ENCODE data around the gene AUTS2. TPM values are rescaled to one million over a fixed set of nuclear protein-coding genes. Genes with fewer than 3 reads are reported as not detected.

AUTS2 gene
- total RNA-seq, 1 donor from 2014 or later: 80.6 TPM

DNA sequence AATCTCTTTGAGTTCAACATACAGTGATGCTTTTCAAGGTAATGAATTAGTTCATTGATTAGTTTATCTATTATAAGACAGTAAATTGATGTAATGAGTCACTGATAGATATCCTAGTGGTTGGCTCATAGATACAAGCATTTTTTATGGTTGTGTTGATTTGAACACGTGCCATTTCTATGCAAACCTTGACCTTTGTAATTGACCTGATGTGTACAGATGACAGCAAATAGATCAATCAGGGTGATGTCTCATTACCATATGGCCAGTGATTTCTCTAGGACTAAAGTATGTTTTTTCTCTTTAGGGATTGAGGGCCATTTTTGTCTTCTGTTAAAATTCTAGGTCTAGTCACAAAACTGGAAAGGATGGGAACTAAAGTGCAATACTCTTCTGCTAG is 773.4 kb downstream of the AUTS2 start:
- Mint-ChIP-seq H3K27me3 (ENCODE audit: unreplicated experiment) (no peaks in the 10 kb centered on the region), H3K36me3 (ENCODE audit: unreplicated experiment) (no peaks in the 10 kb centered on the region), H3K27ac (ENCODE audit: unreplicated experiment) (no peak overlapping the region), H3K4me1 (ENCODE audit: unreplicated experiment) (peaks cover 19% of the 10 kb centered on the region), H3K4me3 (ENCODE audit: unreplicated experiment) (no peak overlapping the region), H3K9me3 (ENCODE audit: unreplicated experiment) (no peaks in the 10 kb centered on the region)
- TF ChIP-seq, protein P1, sequence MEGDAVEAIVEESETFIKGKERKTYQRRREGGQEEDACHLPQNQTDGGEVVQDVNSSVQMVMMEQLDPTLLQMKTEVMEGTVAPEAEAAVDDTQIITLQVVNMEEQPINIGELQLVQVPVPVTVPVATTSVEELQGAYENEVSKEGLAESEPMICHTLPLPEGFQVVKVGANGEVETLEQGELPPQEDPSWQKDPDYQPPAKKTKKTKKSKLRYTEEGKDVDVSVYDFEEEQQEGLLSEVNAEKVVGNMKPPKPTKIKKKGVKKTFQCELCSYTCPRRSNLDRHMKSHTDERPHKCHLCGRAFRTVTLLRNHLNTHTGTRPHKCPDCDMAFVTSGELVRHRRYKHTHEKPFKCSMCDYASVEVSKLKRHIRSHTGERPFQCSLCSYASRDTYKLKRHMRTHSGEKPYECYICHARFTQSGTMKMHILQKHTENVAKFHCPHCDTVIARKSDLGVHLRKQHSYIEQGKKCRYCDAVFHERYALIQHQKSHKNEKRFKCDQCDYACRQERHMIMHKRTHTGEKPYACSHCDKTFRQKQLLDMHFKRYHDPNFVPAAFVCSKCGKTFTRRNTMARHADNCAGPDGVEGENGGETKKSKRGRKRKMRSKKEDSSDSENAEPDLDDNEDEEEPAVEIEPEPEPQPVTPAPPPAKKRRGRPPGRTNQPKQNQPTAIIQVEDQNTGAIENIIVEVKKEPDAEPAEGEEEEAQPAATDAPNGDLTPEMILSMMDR (IDR thresholded peaks at IDR 0.05): no peak
- no peak for DNase-seq (ENCODE audit: extremely low spot score, unreplicated experiment)

DNA sequence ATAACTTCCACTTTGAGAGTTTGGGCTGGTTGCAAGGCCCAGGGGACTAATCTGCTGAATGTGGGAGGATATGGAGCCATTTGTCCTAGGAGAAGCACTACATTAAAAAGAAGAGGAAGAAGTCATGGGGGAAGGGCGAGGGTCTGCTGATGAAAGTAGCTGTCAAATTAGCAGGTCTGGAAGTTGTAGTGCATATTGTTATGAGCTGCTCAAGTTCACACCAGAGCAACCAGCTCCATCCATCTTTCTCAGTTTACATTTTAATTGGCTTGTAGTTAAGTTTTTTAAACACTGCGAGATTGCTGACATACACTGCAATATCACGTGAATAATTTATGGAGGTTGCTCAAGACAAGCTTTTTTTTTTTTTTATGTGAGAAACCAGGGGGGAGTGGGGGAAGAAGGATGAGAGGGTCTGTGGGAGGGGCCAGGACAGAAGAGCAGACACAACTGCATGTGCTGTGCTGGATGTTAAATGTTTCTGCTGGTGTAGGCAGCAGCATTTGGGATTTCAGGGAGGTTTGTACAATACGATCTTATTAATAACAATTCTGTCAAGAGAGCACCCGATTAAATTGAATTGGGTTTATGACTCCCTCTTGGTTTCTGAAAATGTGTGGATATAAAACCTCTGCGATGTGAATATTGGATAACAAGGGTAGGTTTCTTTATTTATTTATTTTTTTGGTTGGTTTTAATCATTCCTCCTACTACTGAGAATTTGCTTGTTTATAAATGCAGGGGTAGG is 774.7 kb downstream of the AUTS2 start:
- H3K27me3 Mint-ChIP-seq (ENCODE audit: unreplicated experiment): no peaks in the 10 kb centered on the region
- peaks cover 25% of the 10 kb centered on the region for H3K4me1 Mint-ChIP-seq (ENCODE audit: unreplicated experiment)
- TF ChIP-seq, protein P1 (IDR thresholded peaks at IDR 0.05): no peak
- no peaks in the 10 kb centered on the region for H3K36me3 Mint-ChIP-seq (ENCODE audit: unreplicated experiment)
- no peak overlapping the region for H3K27ac Mint-ChIP-seq (ENCODE audit: unreplicated experiment)
- no peak for DNase-seq (ENCODE audit: extremely low spot score, unreplicated experiment)
- no peak overlapping the region for H3K4me3 Mint-ChIP-seq (ENCODE audit: unreplicated experiment)
- no peaks in the 10 kb centered on the region for H3K9me3 Mint-ChIP-seq (ENCODE audit: unreplicated experiment)

DNA sequence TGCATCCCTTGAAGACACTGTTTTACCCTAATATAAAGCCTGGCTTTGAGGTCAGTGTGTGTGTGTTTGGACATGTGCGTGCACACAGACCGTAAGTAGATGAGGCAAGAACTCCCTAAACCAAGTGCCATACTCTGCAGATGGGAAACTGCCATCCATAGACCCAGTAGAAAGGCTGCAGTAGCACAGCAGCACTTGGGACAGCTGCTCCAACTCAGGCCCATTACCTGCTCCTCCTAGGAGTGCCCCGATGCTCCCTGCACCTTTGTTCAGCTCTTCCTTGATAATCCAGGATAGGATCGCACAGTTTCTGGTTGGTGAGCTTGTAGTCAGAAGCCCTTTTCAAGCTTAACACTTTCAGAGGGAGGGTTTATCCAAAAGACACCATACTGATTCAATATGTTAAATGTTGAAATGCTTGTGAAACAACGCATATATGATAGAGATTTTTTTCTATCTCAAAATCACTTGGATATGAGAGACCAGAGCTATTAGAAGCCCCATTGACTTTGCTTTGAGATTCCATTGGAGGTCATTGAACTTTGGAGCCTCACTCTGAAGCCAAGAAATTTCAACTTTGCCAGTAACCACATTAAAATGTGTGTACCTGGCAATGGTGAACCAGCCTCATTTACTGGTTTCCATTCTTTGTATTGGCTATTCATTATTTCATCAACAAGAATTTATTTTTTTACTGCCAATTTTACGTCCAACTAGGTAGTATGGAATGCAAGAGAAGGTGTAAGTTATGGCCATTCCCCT is 776.7 kb downstream of the AUTS2 start:
- H3K27ac Mint-ChIP-seq (ENCODE audit: unreplicated experiment): no peak overlapping the region
- H3K4me3 Mint-ChIP-seq (ENCODE audit: unreplicated experiment): no peak overlapping the region
- no peak for DNase-seq (ENCODE audit: extremely low spot score, unreplicated experiment)
- H3K27me3 Mint-ChIP-seq (ENCODE audit: unreplicated experiment): no peaks in the 10 kb centered on the region
- H3K36me3 Mint-ChIP-seq (ENCODE audit: unreplicated experiment): no peaks in the 10 kb centered on the region
- peaks cover 25% of the 10 kb centered on the region for H3K4me1 Mint-ChIP-seq (ENCODE audit: unreplicated experiment)
- TF ChIP-seq, protein P1 (IDR thresholded peaks at IDR 0.05): no peak
- H3K9me3 Mint-ChIP-seq (ENCODE audit: unreplicated experiment): no peaks in the 10 kb centered on the region

DNA sequence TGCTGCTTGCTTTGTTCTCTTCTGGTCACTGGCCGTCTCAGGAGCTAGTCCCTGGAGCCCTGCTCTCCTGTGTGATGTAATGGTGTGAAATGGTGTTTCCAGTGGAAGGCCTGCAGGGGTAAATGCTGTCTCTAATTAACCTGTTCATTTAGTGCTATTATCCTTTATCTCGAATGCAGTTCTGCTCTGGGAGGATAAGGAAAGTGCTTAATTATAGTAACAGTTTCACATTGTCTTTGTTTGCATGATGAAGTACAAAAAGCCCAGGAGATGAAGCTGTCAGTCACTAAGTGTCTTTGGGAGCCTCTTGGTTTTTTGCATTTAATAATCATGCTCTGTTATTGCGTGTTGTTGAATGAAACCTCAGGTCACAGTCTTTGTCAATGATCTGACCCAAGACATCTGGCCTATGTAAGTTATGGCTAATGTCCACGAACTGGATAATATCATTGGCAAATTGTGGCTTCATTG is 778.3 kb downstream of the AUTS2 start:
- H3K27ac Mint-ChIP-seq (ENCODE audit: unreplicated experiment): no peak overlapping the region
- H3K9me3 Mint-ChIP-seq (ENCODE audit: unreplicated experiment): no peaks in the 10 kb centered on the region
- TF ChIP-seq, protein P1 (IDR thresholded peaks at IDR 0.05): no peak
- DNase-seq (ENCODE audit: extremely low spot score, unreplicated experiment): no peak
- H3K4me3 Mint-ChIP-seq (ENCODE audit: unreplicated experiment): no peak overlapping the region
- no peaks in the 10 kb centered on the region for H3K27me3 Mint-ChIP-seq (ENCODE audit: unreplicated experiment)
- peaks cover 25% of the 10 kb centered on the region for H3K4me1 Mint-ChIP-seq (ENCODE audit: unreplicated experiment)
- no peaks in the 10 kb centered on the region for H3K36me3 Mint-ChIP-seq (ENCODE audit: unreplicated experiment)

DNA sequence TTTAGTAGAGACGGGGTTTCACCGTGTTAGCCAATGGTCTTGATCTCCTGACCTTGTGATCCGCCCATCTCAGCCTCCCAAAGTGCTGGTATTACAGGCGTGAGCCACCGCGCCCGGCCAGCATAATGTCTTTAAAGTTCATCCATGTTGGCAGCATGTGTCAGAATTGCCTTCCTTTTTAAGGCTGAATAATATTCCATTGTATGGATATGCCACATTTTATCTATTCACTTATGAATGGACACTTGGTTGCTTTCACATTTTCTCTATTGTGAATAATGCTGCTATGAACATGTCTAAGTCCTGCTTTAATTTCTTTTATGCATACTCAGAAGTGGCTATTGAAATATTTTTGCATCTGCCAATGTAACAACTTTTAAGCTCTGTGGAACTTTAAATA is 779.7 kb downstream of the AUTS2 start:
- no peak overlapping the region for H3K27ac Mint-ChIP-seq (ENCODE audit: unreplicated experiment)
- no peaks in the 10 kb centered on the region for H3K27me3 Mint-ChIP-seq (ENCODE audit: unreplicated experiment)

More for the DNA sequence above, 779.7 kb downstream of the AUTS2 start:
- Mint-ChIP-seq H3K4me1 (ENCODE audit: unreplicated experiment) (peaks cover 25% of the 10 kb centered on the region), H3K4me3 (ENCODE audit: unreplicated experiment) (no peak overlapping the region), H3K9me3 (ENCODE audit: unreplicated experiment) (no peaks in the 10 kb centered on the region), H3K36me3 (ENCODE audit: unreplicated experiment) (no peaks in the 10 kb centered on the region)
- TF ChIP-seq, protein P1 (IDR thresholded peaks at IDR 0.05): no peak
- no peak for DNase-seq (ENCODE audit: extremely low spot score, unreplicated experiment)
